Measurements from ENCODE around the gene SIVA1.

- no peak for TF ChIP-seq FOXA1 (IDR thresholded peaks at IDR 0.05)
- TF ChIP-seq ARNT (IDR thresholded peaks at IDR 0.05), result no peak
- TF ChIP-seq FOXK2 (IDR thresholded peaks at IDR 0.05), result no peak
- TF ChIP-seq SP1 (IDR thresholded peaks at IDR 0.05), result no peak
- no peak for TF ChIP-seq LEF1 (IDR thresholded peaks at IDR 0.05; ENCODE audit: borderline replicate concordance)
- no peak for TF ChIP-seq BHLHE40 (IDR thresholded peaks at IDR 0.05; ENCODE audit: borderline replicate concordance)
- no peak for TF ChIP-seq PKNOX1 (IDR thresholded peaks at IDR 0.05)
Observed at GRCh38 chr14:104730487-104730886, 22.5 kb upstream of the SIVA1 start.
